Activated naive CD4-positive, alpha-beta T cell treated with anti-CD3 and anti-CD28 coated beads, Interleukin-2, amount 50 U/mL, for 72 hours (primary cell): ENCODE data around the gene MASP1. TPM values are rescaled to one million over a fixed set of nuclear protein-coding genes. Genes with fewer than 3 reads are reported as not detected.

Source experiments
- ATAC-seq, 2 donors: fragments of 150-1000 bp; cut with Tn5 transposase; 2 replicates each; pipeline ENCODE4 v1.10.0; 2021; ENCODE audit warnings: mild to moderate bottlenecking in 2 of 2, moderate library complexity in 2 of 2
- DNase-seq, 2 donors: peaks; one replicate each; pipeline ENCODE4 v3.0.0; 2021 to 2022; ENCODE audit warnings: low spot score in 2 of 2
- H3K27ac Mint-ChIP-seq, 2 donors: one replicate each; pipeline ENCODE4 v1.8.0; 2022; ENCODE audit warnings: mild to moderate bottlenecking in 2 of 2, mixed read lengths in 2 of 2
- H3K36me3 Mint-ChIP-seq, 2 donors: one replicate each; pipeline ENCODE4 v1.8.0; 2022; ENCODE audit warnings: mixed read lengths in 2 of 2
- H3K9me3 Mint-ChIP-seq, 2 donors: one replicate each; pipeline ENCODE4 v1.8.0; 2022; ENCODE audit warnings: mixed read lengths in 2 of 2
- total RNA-seq, 2 donors: library from RNA; stranded (reverse); gene quantifications; one replicate each; pipeline ENCODE4 v1.2.3, GENCODE V29; 2022

Gene MASP1
- total RNA-seq: not detected

GRCh38 chr3:187291512-187292132, at the start of gene MASP1:
Gene MASP1, minus strand, starts transcription at chr3:187291737. Its CDS starts 105 bp downstream, at chr3:187291632.
- H3K36me3 Mint-ChIP-seq: no peaks in the 10 kb centered on the region
- DNase-seq (no peak), ATAC-seq (no peak)
- no peaks in the 10 kb centered on the region for H3K9me3 Mint-ChIP-seq
- H3K27ac Mint-ChIP-seq: no peak within 1 kb of the TSS

- Mint-ChIP-seq H3K36me3 (no peaks in the 10 kb centered on the region), H3K9me3 (no peaks in the 10 kb centered on the region), H3K27ac (no peak overlapping the region)
- DNase-seq (no peak), ATAC-seq (no peak)
Measured at GRCh38 chr3:187340578-187340977, 49.0 kb upstream of the MASP1 start.

- H3K9me3 Mint-ChIP-seq: no peaks in the 10 kb centered on the region
- no peak overlapping the region for H3K27ac Mint-ChIP-seq
- DNase-seq: no peak
- no peaks in the 10 kb centered on the region for H3K36me3 Mint-ChIP-seq
- ATAC-seq: no peak
Measured at GRCh38 chr3:187336322-187336721, 44.8 kb upstream of the MASP1 start.

GRCh38 chr3:187334904-187335303, 43.4 kb upstream of the MASP1 start:
- DNase-seq (no peak), ATAC-seq (no peak)
- Mint-ChIP-seq H3K27ac (no peak overlapping the region), H3K9me3 (no peaks in the 10 kb centered on the region), H3K36me3 (no peaks in the 10 kb centered on the region)

GRCh38 chr3:187328691-187329090, 37.2 kb upstream of the MASP1 start:
- no peak for DNase-seq
- no peaks in the 10 kb centered on the region for H3K36me3 Mint-ChIP-seq
- H3K27ac Mint-ChIP-seq: no peak overlapping the region
- H3K9me3 Mint-ChIP-seq: no peaks in the 10 kb centered on the region
- no peak for ATAC-seq

- no peak for ATAC-seq
- H3K9me3 Mint-ChIP-seq: no peaks in the 10 kb centered on the region
- DNase-seq: no peak
- no peaks in the 10 kb centered on the region for H3K36me3 Mint-ChIP-seq
- H3K27ac Mint-ChIP-seq: no peak overlapping the region
Measured at GRCh38 chr3:187327845-187328244, 36.3 kb upstream of the MASP1 start.

- no peak for ATAC-seq
- no peak overlapping the region for H3K27ac Mint-ChIP-seq
- H3K9me3 Mint-ChIP-seq: no peaks in the 10 kb centered on the region
- DNase-seq: no peak
- H3K36me3 Mint-ChIP-seq: no peaks in the 10 kb centered on the region
Measured at GRCh38 chr3:187325632-187326031, 34.1 kb upstream of the MASP1 start.

- Mint-ChIP-seq H3K9me3 (no peaks in the 10 kb centered on the region), H3K27ac (no peak overlapping the region), H3K36me3 (no peaks in the 10 kb centered on the region)
- DNase-seq: no peak
- no peak for ATAC-seq
Measured at GRCh38 chr3:187323091-187323490, 31.6 kb upstream of the MASP1 start.

- no peaks in the 10 kb centered on the region for H3K9me3 Mint-ChIP-seq
- ATAC-seq: no peak
- no peaks in the 10 kb centered on the region for H3K36me3 Mint-ChIP-seq
- no peak for DNase-seq
- no peak overlapping the region for H3K27ac Mint-ChIP-seq
Measured at GRCh38 chr3:187322291-187322690, 30.8 kb upstream of the MASP1 start.

- ATAC-seq (no peak), DNase-seq (no peak)
- H3K9me3 Mint-ChIP-seq: no peaks in the 10 kb centered on the region
- no peaks in the 10 kb centered on the region for H3K36me3 Mint-ChIP-seq
- no peak overlapping the region for H3K27ac Mint-ChIP-seq
Measured at GRCh38 chr3:187321766-187322165, 30.2 kb upstream of the MASP1 start.

GRCh38 chr3:187319699-187320302, 28.3 kb upstream of the MASP1 start:
- no peaks in the 10 kb centered on the region for H3K9me3 Mint-ChIP-seq
- peak; percentile 80 to 83 for ATAC-seq
- H3K36me3 Mint-ChIP-seq: no peaks in the 10 kb centered on the region
- peak in 1 of 2 donors; percentile 67 for DNase-seq
- no peak overlapping the region for H3K27ac Mint-ChIP-seq

GRCh38 chr3:187318819-187319616, 27.5 kb upstream of the MASP1 start:
- Mint-ChIP-seq H3K27ac (no peak overlapping the region), H3K9me3 (no peaks in the 10 kb centered on the region), H3K36me3 (no peaks in the 10 kb centered on the region)
- DNase-seq: peak in 1 of 2 donors; percentile 33
- peak; percentile 31 to 43 for ATAC-seq

GRCh38 chr3:187315872-187316271, 24.3 kb upstream of the MASP1 start:
- Mint-ChIP-seq H3K36me3 (no peaks in the 10 kb centered on the region), H3K9me3 (peaks cover 5 to 6% of the 10 kb centered on the region in 2 donors), H3K27ac (no peak overlapping the region)
- ATAC-seq (peak; percentile 18 to 46), DNase-seq (no peak)

- peaks cover 5 to 6% of the 10 kb centered on the region in 2 donors for H3K9me3 Mint-ChIP-seq
- no peaks in the 10 kb centered on the region for H3K36me3 Mint-ChIP-seq
- DNase-seq (no peak), ATAC-seq (no peak)
- H3K27ac Mint-ChIP-seq: peak overlapping the region in 1 of 2 donors; percentile 73
Measured at GRCh38 chr3:187314176-187314575, 22.6 kb upstream of the MASP1 start.

GRCh38 chr3:187310954-187311470, 19.5 kb upstream of the MASP1 start:
- DNase-seq: no peak
- Mint-ChIP-seq H3K27ac (no peak overlapping the region), H3K36me3 (no peaks in the 10 kb centered on the region), H3K9me3 (peaks cover 5 to 6% of the 10 kb centered on the region in 2 donors)
- ATAC-seq: no peak

- DNase-seq (no peak), ATAC-seq (no peak)
- Mint-ChIP-seq H3K9me3 (peaks cover 5 to 6% of the 10 kb centered on the region in 2 donors), H3K36me3 (no peaks in the 10 kb centered on the region), H3K27ac (no peak overlapping the region)
Measured at GRCh38 chr3:187310226-187310625, 18.7 kb upstream of the MASP1 start.

GRCh38 chr3:187305881-187306280, 14.3 kb upstream of the MASP1 start:
- Mint-ChIP-seq H3K9me3 (peaks cover 4 to 5% of the 10 kb centered on the region in 2 donors), H3K36me3 (peaks cover 0 to 5% of the 10 kb centered on the region in 2 donors), H3K27ac (no peak overlapping the region)
- DNase-seq (no peak), ATAC-seq (no peak)
